ENCODE results near the gene SEMA7A. TPM values are rescaled to one million over a fixed set of nuclear protein-coding genes. Genes with fewer than 3 reads are reported as not detected.

SEMA7A gene
- polyA plus RNA-seq, 1 experiment: 22.7 TPM

DNA sequence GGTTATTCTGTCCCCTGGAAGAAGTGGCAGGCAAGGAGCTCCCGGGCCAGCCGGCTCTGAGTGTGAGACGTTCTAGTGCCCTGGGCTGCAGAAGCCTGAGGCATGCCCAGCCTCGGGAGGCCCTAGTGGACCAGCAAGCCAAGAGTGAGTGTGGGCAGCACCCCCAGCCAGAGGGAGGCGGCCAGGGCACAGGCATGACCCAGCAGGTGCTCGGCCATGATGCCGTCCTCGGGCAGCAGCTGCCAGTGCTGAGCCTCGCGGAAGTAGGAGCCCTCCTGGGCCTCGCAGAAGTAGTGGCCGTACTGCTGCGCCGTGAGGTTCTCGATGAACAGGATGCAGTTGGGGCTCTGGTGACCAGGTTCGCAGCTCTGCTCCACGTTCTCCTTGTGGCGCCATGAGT lies 23.3 kb downstream of the SEMA7A start:
- Histone ChIP-seq H3K27me3 (ENCODE audit: control insufficient read depth, insufficient read depth, low read length) (no peaks in the 10 kb centered on the region), H3K4me3 (ENCODE audit: low read depth, low read length) (no peak overlapping the region), H3K36me3 (ENCODE audit: control insufficient read depth, insufficient read depth, low read length) (peaks cover 28% of the 10 kb centered on the region)
- TF ChIP-seq, protein P1, sequence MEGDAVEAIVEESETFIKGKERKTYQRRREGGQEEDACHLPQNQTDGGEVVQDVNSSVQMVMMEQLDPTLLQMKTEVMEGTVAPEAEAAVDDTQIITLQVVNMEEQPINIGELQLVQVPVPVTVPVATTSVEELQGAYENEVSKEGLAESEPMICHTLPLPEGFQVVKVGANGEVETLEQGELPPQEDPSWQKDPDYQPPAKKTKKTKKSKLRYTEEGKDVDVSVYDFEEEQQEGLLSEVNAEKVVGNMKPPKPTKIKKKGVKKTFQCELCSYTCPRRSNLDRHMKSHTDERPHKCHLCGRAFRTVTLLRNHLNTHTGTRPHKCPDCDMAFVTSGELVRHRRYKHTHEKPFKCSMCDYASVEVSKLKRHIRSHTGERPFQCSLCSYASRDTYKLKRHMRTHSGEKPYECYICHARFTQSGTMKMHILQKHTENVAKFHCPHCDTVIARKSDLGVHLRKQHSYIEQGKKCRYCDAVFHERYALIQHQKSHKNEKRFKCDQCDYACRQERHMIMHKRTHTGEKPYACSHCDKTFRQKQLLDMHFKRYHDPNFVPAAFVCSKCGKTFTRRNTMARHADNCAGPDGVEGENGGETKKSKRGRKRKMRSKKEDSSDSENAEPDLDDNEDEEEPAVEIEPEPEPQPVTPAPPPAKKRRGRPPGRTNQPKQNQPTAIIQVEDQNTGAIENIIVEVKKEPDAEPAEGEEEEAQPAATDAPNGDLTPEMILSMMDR (IDR thresholded peaks at IDR 0.05; ENCODE audit: insufficient read depth, low read depth, low read length): no peak
- no peak for DNase-seq (ENCODE audit: low read depth)
- ChIA-PET POLR2A (no interaction called here), CTCF (interaction anchor here (2.0 kb wide), 1 partner anchor 10 kb away, joined by 8 read pairs; no protein-coding TSS in a partner anchor)

DNA sequence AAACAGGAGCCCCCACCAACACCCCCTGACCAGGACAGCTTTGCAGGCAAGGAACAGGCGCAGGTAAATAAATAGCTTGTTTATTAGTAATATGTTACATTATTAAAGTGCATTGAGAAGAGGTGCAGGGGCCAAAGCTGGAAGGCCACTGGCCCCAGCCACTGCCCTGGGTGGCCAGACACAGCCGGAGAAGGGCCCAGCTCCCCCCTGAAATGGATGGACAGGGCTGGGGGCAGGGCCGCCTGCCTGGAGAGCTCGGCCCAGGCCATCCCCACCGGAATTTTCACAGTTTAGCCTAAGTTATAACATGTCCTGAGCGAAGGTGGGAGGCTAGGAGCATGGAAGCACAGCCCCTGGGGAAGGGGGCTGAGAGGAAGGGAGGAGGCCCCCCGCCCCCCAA lies 24.5 kb downstream of the SEMA7A start:
- H3K4me3 ChIP-seq (ENCODE audit: low read depth, low read length): no peak overlapping the region
- POLR2A ChIA-PET: no interaction called here

DNA sequence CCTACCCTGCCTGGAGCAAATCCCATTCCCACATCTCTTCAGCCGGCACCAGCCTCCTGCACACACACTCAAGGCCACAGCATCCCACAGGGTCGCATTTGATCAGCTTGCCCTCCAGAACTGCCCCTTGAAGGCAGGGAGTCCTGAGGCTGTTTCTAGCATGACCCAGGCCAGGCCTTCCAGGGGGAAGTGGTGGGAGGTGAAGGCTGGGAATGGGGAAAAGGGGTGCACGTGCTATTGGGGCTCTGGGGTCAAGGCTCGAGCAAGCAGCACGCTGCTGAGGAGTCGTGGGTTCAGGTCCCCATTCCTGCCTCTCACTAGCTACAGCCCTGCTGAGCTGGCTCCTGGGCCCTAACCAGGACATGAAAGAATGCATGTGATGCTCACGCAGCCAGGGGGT lies 24.9 kb downstream of the SEMA7A start:
- TF ChIP-seq, protein P1 (IDR thresholded peaks at IDR 0.05; ENCODE audit: insufficient read depth, low read depth, low read length): no peak
- Histone ChIP-seq H3K27me3 (ENCODE audit: control insufficient read depth, insufficient read depth, low read length) (no peaks in the 10 kb centered on the region), H3K36me3 (ENCODE audit: control insufficient read depth, insufficient read depth, low read length) (peaks cover 22% of the 10 kb centered on the region), H3K4me3 (ENCODE audit: low read depth, low read length) (no peak overlapping the region)
- no peak for DNase-seq (ENCODE audit: low read depth)
- ChIA-PET CTCF (interaction anchor here (0.7 to 1.2 kb wide), 2 partner anchors 12 to 13 kb away, joined by 3 to 4 read pairs; no protein-coding TSS in a partner anchor), POLR2A (no interaction called here)

More for the DNA sequence above, 24.5 kb downstream of the SEMA7A start:
- TF ChIP-seq, protein P1 (IDR thresholded peaks at IDR 0.05; ENCODE audit: insufficient read depth, low read depth, low read length): no peak
- Histone ChIP-seq H3K36me3 (ENCODE audit: control insufficient read depth, insufficient read depth, low read length) (peaks cover 22% of the 10 kb centered on the region), H3K27me3 (ENCODE audit: control insufficient read depth, insufficient read depth, low read length) (no peaks in the 10 kb centered on the region)
- no peak for DNase-seq (ENCODE audit: low read depth)
- CTCF ChIA-PET: interaction anchor here (0.7 kb wide), 1 partner anchor 13 kb away, joined by 3 read pairs; no protein-coding TSS in a partner anchor

DNA sequence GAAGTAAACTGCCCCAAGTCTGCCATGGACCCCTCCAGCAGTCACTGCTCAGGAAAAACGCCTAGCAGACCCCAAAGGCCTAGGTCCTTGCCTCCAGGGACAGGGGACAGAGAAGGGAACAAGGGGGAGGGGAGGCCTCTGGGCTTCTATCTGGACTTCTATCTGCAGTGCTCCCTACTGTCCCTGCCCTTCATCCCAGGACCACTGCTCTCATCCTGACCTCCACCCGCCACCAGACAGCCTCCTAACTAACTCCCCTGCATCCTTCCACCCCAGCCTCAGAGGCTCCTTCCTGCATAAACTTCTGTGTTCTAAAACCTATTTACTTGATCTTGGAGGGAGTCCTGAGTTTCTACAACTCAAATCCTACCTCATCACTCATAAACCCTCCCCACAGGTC lies 25.4 kb downstream of the SEMA7A start:
- POLR2A ChIA-PET: no interaction called here
- DNase-seq (ENCODE audit: low read depth): no peak
- H3K27me3 ChIP-seq (ENCODE audit: control insufficient read depth, insufficient read depth, low read length): no peaks in the 10 kb centered on the region
- peaks cover 20% of the 10 kb centered on the region for H3K36me3 ChIP-seq (ENCODE audit: control insufficient read depth, insufficient read depth, low read length)
- H3K4me3 ChIP-seq (ENCODE audit: low read depth, low read length): no peak overlapping the region
- CTCF ChIA-PET: interaction anchor here (0.7 to 1.6 kb wide), 4 partner anchors 12 to 26 kb away, joined by 3 to 8 read pairs (median 4); no protein-coding TSS in a partner anchor
- TF ChIP-seq, protein P1 (IDR thresholded peaks at IDR 0.05; ENCODE audit: insufficient read depth, low read depth, low read length): no peak

DNA sequence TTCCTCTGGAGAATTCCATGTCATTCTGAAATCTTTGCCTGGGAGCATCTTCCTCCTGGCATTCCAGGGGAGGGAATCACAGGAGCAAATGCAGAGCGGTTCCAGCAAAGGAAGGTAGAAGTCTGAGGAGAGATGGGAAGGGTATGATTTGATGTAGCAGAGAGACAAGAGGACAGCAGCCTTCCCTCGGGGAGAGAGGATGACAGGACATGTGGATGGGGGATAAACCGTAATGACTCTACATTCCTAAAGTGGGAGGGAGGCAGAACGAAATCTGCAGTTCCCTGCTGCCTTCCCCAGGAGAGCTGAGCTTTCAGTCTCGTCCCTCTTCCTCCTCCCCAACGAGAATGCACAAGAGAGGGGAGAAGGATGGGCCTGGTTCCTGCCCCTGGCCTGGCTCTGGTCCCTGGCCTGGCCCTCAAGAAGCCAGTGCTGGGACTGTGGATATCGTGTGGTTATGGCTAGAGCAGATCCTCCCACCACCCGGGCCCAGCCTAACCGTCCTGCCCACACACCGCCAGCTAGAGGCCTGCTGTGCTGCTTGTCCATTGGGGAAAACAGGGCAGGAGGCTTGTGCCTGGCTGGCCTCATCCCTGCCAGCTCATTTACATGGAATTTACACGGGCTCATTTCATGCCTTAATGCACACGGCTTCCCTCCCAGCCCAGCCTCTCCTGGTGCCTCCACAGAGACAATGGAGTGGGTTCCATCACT lies 26.6 kb downstream of the SEMA7A start:
- DNase-seq (ENCODE audit: low read depth): peak; percentile 80
- Histone ChIP-seq H3K36me3 (ENCODE audit: control insufficient read depth, insufficient read depth, low read length) (peaks cover 14% of the 10 kb centered on the region), H3K4me3 (ENCODE audit: low read depth, low read length) (no peak overlapping the region), H3K27me3 (ENCODE audit: control insufficient read depth, insufficient read depth, low read length) (no peaks in the 10 kb centered on the region)
- TF ChIP-seq, protein P1 (IDR thresholded peaks at IDR 0.05; ENCODE audit: insufficient read depth, low read depth, low read length): peak; percentile 33
- ChIA-PET CTCF (interaction anchor here (1.0 to 1.6 kb wide), 5 partner anchors 18 to 32 kb away, joined by 3 to 8 read pairs (median 4); no protein-coding TSS in a partner anchor), POLR2A (interaction anchor here (0.9 kb wide), 2 partner anchors 12 to 14 kb away, joined by 3 to 4 read pairs; no protein-coding TSS in a partner anchor)
